Measurements from ENCODE around the gene PAPSS1.

The PAPSS1 gene

GRCh38 chr4:107693132-107693531, 26.9 kb downstream of the PAPSS1 start:
- H3K27ac ChIP-seq = no peak overlapping the region
- TF ChIP-seq, protein P1, sequence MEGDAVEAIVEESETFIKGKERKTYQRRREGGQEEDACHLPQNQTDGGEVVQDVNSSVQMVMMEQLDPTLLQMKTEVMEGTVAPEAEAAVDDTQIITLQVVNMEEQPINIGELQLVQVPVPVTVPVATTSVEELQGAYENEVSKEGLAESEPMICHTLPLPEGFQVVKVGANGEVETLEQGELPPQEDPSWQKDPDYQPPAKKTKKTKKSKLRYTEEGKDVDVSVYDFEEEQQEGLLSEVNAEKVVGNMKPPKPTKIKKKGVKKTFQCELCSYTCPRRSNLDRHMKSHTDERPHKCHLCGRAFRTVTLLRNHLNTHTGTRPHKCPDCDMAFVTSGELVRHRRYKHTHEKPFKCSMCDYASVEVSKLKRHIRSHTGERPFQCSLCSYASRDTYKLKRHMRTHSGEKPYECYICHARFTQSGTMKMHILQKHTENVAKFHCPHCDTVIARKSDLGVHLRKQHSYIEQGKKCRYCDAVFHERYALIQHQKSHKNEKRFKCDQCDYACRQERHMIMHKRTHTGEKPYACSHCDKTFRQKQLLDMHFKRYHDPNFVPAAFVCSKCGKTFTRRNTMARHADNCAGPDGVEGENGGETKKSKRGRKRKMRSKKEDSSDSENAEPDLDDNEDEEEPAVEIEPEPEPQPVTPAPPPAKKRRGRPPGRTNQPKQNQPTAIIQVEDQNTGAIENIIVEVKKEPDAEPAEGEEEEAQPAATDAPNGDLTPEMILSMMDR (IDR thresholded peaks at IDR 0.05) = no peak
- no peak for TF ChIP-seq ZFX (IDR thresholded peaks at IDR 0.05; ENCODE audit: borderline replicate concordance)

GRCh38 chr4:107692202-107692601, 27.8 kb downstream of the PAPSS1 start:
- H3K27ac ChIP-seq = no peak overlapping the region
- TF ChIP-seq, protein P1 (IDR thresholded peaks at IDR 0.05) = no peak
- no peak for TF ChIP-seq ZFX (IDR thresholded peaks at IDR 0.05; ENCODE audit: borderline replicate concordance)

GRCh38 chr4:107691378-107691777, 28.7 kb downstream of the PAPSS1 start:
- H3K27ac ChIP-seq = no peak overlapping the region
- TF ChIP-seq, protein P1 (IDR thresholded peaks at IDR 0.05) = no peak
- TF ChIP-seq ZFX (IDR thresholded peaks at IDR 0.05; ENCODE audit: borderline replicate concordance) = no peak

GRCh38 chr4:107689912-107690587, 30.0 kb downstream of the PAPSS1 start:
- no peak overlapping the region for H3K27ac ChIP-seq

GRCh38 chr4:107688421-107688820, 31.6 kb downstream of the PAPSS1 start:
- TF ChIP-seq ZFX (IDR thresholded peaks at IDR 0.05; ENCODE audit: borderline replicate concordance) = no peak
- TF ChIP-seq, protein P1 (IDR thresholded peaks at IDR 0.05) = no peak
- H3K27ac ChIP-seq = 0 out of 2 replicates have a peak overlapping the region, but pooled peaks have one; percentile 7

More at GRCh38 chr4:107689912-107690587, 30.0 kb downstream of the PAPSS1 start:
- TF ChIP-seq ZFX (IDR thresholded peaks at IDR 0.05; ENCODE audit: borderline replicate concordance) = no peak
- TF ChIP-seq, protein P1 (IDR thresholded peaks at IDR 0.05) = no peak

DNA sequence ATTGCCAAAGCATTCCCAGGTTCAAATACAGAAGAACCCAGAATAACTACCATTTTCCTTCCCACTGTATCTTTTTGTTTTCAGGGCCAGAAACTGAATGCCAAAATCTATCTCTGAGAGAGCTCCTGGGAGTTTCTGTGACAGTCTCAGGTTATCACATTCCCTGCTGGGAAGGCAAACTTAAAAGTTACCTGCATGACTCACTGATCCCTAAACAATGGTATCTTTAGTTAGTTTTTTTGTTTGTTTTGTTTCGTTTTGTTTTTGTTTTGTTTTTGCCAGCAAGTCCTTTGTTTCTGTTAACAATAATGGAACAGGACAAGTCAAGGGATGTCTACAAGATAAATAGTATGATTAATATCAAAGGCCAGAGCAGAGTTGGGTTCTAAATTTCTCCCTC, 34.3 kb downstream of the PAPSS1 start:
- TF ChIP-seq, protein P1 (IDR thresholded peaks at IDR 0.05) = no peak
- no peak for TF ChIP-seq ZFX (IDR thresholded peaks at IDR 0.05; ENCODE audit: borderline replicate concordance)
- H3K27ac ChIP-seq = peak overlapping the region; percentile 88

DNA sequence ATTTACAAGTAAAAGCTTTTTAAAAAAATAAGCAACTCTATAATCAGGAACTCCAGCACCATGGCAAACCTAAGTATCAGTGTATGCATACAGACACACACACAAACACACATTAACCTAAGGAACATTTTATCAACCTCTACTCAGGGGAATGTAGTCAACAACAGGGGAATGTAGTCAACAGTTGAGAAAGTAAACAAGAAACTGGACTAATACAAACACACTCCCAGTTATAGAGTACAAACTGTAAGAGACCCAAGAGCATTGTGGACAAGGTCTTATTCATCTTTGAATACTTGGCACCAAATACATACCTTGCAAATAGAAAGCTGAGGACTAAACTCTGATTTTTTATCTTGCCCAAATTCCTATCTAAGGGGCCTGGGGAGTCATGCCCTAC, 36.2 kb downstream of the PAPSS1 start:
- TF ChIP-seq ZFX (IDR thresholded peaks at IDR 0.05; ENCODE audit: borderline replicate concordance) = no peak
- TF ChIP-seq, protein P1 (IDR thresholded peaks at IDR 0.05) = no peak
- H3K27ac ChIP-seq = peak overlapping the region; percentile 88
